K562 (cell line): ENCODE measurements around the gene SLC22A4. TPM values are rescaled to one million over a fixed set of nuclear protein-coding genes. Genes with fewer than 3 reads are reported as not detected.

ENCODE experiments used
- ATAC-seq: fragments of 200-7000 bp; cut with Tn5 transposase; 3 replicates; pipeline ENCODE4 v1.9.1; 2020; ENCODE audit warnings: moderate library complexity
- BruUV-seq: library from RNA; stranded (reverse); fragments of 400-500 nt; replicated peaks from 2 replicates; lab custom pipeline; 2021; lab: Mats Ljungman, UMichigan
- CTCF ChIA-PET: fragments of 300-600 bp; formaldehyde crosslinking; extraction: SDS; loops from one replicate; lab custom pipeline; 2021; ENCODE audit warnings: low intra/inter-chr PET ratio; lab: Yijun Ruan, JAX
- POLR2A ChIA-PET: fragments of 300-600, 350-650 bp; sonication (Branson Sonifier 250); formaldehyde crosslinking; extraction: SDS; loops from one replicate; lab custom pipeline; 2021; ENCODE audit warnings: antibody characterized with exemption, inconsistent platforms; lab: Yijun Ruan, JAX
- DNase-seq, 4 experiments: peaks; one replicate each; pipeline versions ENCODE4 v3.0.0 to v3.0.0-alpha.2; 2011 to 2018; ENCODE audit warnings: low spot score in 3 of 4, mixed read lengths in 3 of 4; ENCODE audit errors: extremely low read depth in 1 of 4
- FAIRE-seq: peaks from 2 replicates; lab custom pipeline; 2011; peaks lifted over from hg19 to GRCh38; lab: Jason Lieb, UNC
- H2AFZ ChIP-seq: 2 replicates; pipeline ENCODE4 v1.6.0; 2011; ENCODE audit warnings: low read depth, low read length, control low read depth, inconsistent platforms
- H3K27ac ChIP-seq: fragments of 200-600 bp; 3 replicates; pipeline ENCODE4 v1.8.0; 2011; ENCODE audit warnings: low read depth, mild to moderate bottlenecking, control low read depth, inconsistent platforms, low read length, moderate library complexity, mixed read lengths; ENCODE audit errors: extremely low read depth
- H3K27me3 ChIP-seq, 2 experiments: fragments of 300-600 bp in 1 of 2; 2 replicates in 1 of 2; 3 replicates in 1 of 2; pipeline versions ENCODE4 v1.6.0 to v1.8.0; 2011; ENCODE audit warnings: inconsistent platforms in 2 of 2, low read length in 2 of 2, mild to moderate bottlenecking in 1 of 2, mixed read lengths in 1 of 2, moderate library complexity in 1 of 2; ENCODE audit not compliant: control insufficient read depth in 2 of 2, insufficient read depth in 2 of 2
- H3K36me3 ChIP-seq: fragments of 300-600 bp; 3 replicates; pipeline ENCODE4 v1.8.0; 2011; ENCODE audit warnings: mild to moderate bottlenecking, low read length, inconsistent platforms; ENCODE audit not compliant: control insufficient read depth, insufficient read depth
- H3K4me1 ChIP-seq, 2 experiments: fragments of 200-600 bp in 1 of 2; replicated peaks in 1 of 2; 2 replicates in 1 of 2; 3 replicates in 1 of 2; pipeline versions ENCODE4 v1.5.1 to v1.8.0; 2011; ENCODE audit warnings: inconsistent platforms in 2 of 2, low read length in 2 of 2, mild to moderate bottlenecking in 1 of 2, mixed read lengths in 1 of 2, moderate library complexity in 1 of 2; ENCODE audit not compliant: control insufficient read depth in 2 of 2, insufficient read depth in 2 of 2
- H3K4me2 ChIP-seq: 2 replicates; pipeline ENCODE4 v1.6.1; 2011; ENCODE audit warnings: low read length, control low read depth, inconsistent platforms, mixed read lengths; ENCODE audit not compliant: insufficient read depth
- H3K4me3 ChIP-seq: fragments of 200-600 bp; sonication (generic), shearing (Covaris generic); 2 replicates; pipeline ENCODE4 v1.5.1; 2016; ENCODE audit warnings: control low read depth, inconsistent platforms
- H3K79me2 ChIP-seq: fragments of 200-600 bp; 3 replicates; pipeline ENCODE4 v1.8.0; 2011; ENCODE audit warnings: low read length, inconsistent platforms; ENCODE audit not compliant: control insufficient read depth, insufficient read depth
- H3K9ac ChIP-seq, 2 experiments: 2 replicates each; pipeline versions ENCODE4 v1.6.0 to v1.6.1; 2011; ENCODE audit warnings: low read depth in 2 of 2, low read length in 2 of 2, control low read depth in 1 of 2, inconsistent platforms in 1 of 2, mild to moderate bottlenecking in 1 of 2, mixed read lengths in 1 of 2; ENCODE audit not compliant: insufficient read depth in 1 of 2
- H3K9me1 ChIP-seq: one replicate; pipeline ENCODE4 v1.6.0; 2011; ENCODE audit warnings: inconsistent platforms, mild to moderate bottlenecking, low read length, moderate library complexity; ENCODE audit not compliant: control insufficient read depth, insufficient read depth
- H3K9me3 ChIP-seq: replicated peaks from 2 replicates; pipeline ENCODE4 v1.5.1; 2011; ENCODE audit warnings: low read depth, low read length, inconsistent platforms; ENCODE audit not compliant: control insufficient read depth, insufficient read depth
- H4K20me1 ChIP-seq: replicated peaks from 2 replicates; pipeline ENCODE4 v1.6.1; 2011; ENCODE audit warnings: low read length, inconsistent platforms, mixed read lengths; ENCODE audit not compliant: control insufficient read depth, insufficient read depth
- FOXM1 ChIP-seq, 2 experiments: fragments of 450-650 bp in 1 of 2; sonication (generic) in 1 of 2; formaldehyde crosslinking in 1 of 2; IDR thresholded peaks; 2 replicates each; pipeline versions ENCODE4 v1.6.1 to v1.9.0; 2017 to 2022; ENCODE audit warnings: low read depth in 2 of 2, mild to moderate bottlenecking in 2 of 2, missing genetic modification reagents in 1 of 2, moderate library complexity in 1 of 2
- KDM1A ChIP-seq, 2 experiments: fragments of 450-650 bp; IDR thresholded peaks; 2 replicates each; pipeline ENCODE4 v1.6.1; 2016; ENCODE audit warnings: mild to moderate bottlenecking in 2 of 2
- SMARCA5 ChIP-seq: fragments of 450-650 bp; IDR thresholded peaks from 2 replicates; pipeline ENCODE4 v1.6.1; 2016
- WGBS: fragments of 100-300 bp; shearing (Covaris generic); methylation state at CpG from one replicate; pipeline ENCODE4 v1.1.6; 2016; ENCODE audit warnings: low coverage, mixed read lengths; ENCODE audit not compliant: insufficient coverage; ENCODE audit errors: missing lambda C conversion rate; 5-methylcytosine and 5-hydroxymethylcytosine counted together
- in situ Hi-C: fragments of 300-500 bp; cut with MboI; formaldehyde crosslinking; loops from 4 replicates; pipeline ENCODE4 v1.15.0; 2018; ENCODE audit warnings: inconsistent platforms, mixed read lengths
- intact Hi-C: fragments of 100-400 bp; cut with micrococcal nuclease; formaldehyde crosslinking; loops from 2 replicates; pipeline ENCODE4 v1.14.2; 2022
- polyA plus RNA-seq, 8 experiments: library from polyadenylated mRNA; depleted of rRNA in 4 of 8; stranded (reverse) in 5 of 8; unstranded in 3 of 8; fragments of >200 nt; fragmentation: Nextera tagmentation in 2 of 8; fragmentation: Illumina TruSeq in 1 of 8; extraction: Ambion mirVana in 2 of 8; extraction: Trizol in 1 of 8; gene quantifications; 2 replicates each; pipeline versions ENCODE4 v1.2.1 to v1.2.3, GENCODE V29; 2011 to 2014; ENCODE audit warnings: inconsistent platforms in 1 of 8, missing spikeins in 1 of 8
- total RNA-seq, 7 experiments: library from RNA; depleted of rRNA in 6 of 7; stranded (reverse); fragments of >200 nt in 6 of 7; fragmentation: Illumina TruSeq in 2 of 7; extraction: Trizol in 2 of 7; gene quantifications; 2 replicates each; pipeline versions ENCODE4 v1.2.1 to v1.2.3, GENCODE V29; 2011 to 2021; ENCODE audit warnings: low replicate concordance in 1 of 7
- TF ChIP-seq, protein P1 (sequence below): fragments of 450-650 bp; formaldehyde crosslinking; IDR thresholded peaks from 2 replicates; pipeline ENCODE4 v1.4.0; 2020; ENCODE audit warnings: mild to moderate bottlenecking
- TF ChIP-seq, protein P2 (sequence below): sonication (generic); formaldehyde crosslinking; IDR thresholded peaks from 2 replicates; pipeline ENCODE4 v1.8.1; 2023; ENCODE audit warnings: mild to moderate bottlenecking, missing genetic modification reagents
- TF ChIP-seq, protein P3 (sequence below): fragments of 450-650 bp; IDR thresholded peaks from 2 replicates; pipeline ENCODE4 v1.6.1; 2016

SLC22A4 gene
- total and polyA plus RNA-seq, 9 of the 15 experiments (the other 6 are each of a cell fraction or from before 2014, with no cell fraction given): 2.7 to 9.5 (median 6.2) TPM

- TF ChIP-seq, protein P1, sequence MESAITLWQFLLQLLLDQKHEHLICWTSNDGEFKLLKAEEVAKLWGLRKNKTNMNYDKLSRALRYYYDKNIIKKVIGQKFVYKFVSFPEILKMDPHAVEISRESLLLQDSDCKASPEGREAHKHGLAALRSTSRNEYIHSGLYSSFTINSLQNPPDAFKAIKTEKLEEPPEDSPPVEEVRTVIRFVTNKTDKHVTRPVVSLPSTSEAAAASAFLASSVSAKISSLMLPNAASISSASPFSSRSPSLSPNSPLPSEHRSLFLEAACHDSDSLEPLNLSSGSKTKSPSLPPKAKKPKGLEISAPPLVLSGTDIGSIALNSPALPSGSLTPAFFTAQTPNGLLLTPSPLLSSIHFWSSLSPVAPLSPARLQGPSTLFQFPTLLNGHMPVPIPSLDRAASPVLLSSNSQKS: no peak
Measured at GRCh38 chr5:132294728-132295504, 722 bp downstream of the SLC22A4 start (continued).

- H3K4me2 ChIP-seq: peak overlapping the region; percentile 99
- no peaks in the 10 kb centered on the region for H3K9me1 ChIP-seq
- ChIA-PET POLR2A (interaction anchor here (0.6 to 2.6 kb wide), 13 partner anchors 9 to 242 kb away, joined by 3 to 10 read pairs (median 3); no protein-coding TSS in a partner anchor), CTCF (no interaction called here)
- peak overlapping the region; percentile 23 for H2AFZ ChIP-seq
- in situ Hi-C loops (no loop called here), intact Hi-C loops (no loop called here)
- ATAC-seq (peak; percentile 6), FAIRE-seq (peak; percentile 32), DNase-seq (peak in 2 of 4 experiments; percentile 50 to 74)
- H3K27ac ChIP-seq: peak overlapping the region; percentile 96
- 0 out of 2 replicates have a peak, but pooled peaks cover 3% of the 10 kb centered on the region for H4K20me1 ChIP-seq
- no peaks in the 10 kb centered on the region for H3K9me3 ChIP-seq
- H3K9ac ChIP-seq: peak overlapping the region; percentile 83 to 94
- peaks cover 83% of the 10 kb centered on the region for H3K79me2 ChIP-seq
- TSS peak; percentile 29 for BruUV-seq
- H3K36me3 ChIP-seq: peaks cover 6% of the 10 kb centered on the region; the same call in 2 of the 3 replicates
- H3K4me1 ChIP-seq: peaks cover 50 to 60% of the 10 kb centered on the region in 2 experiments
- no peaks in the 10 kb centered on the region for H3K27me3 ChIP-seq
- peak overlapping the region; percentile 61 for H3K4me3 ChIP-seq
- WGBS: 18% methylated on average over 8 of the region's 8 CpGs
- TF ChIP-seq, protein P2, sequence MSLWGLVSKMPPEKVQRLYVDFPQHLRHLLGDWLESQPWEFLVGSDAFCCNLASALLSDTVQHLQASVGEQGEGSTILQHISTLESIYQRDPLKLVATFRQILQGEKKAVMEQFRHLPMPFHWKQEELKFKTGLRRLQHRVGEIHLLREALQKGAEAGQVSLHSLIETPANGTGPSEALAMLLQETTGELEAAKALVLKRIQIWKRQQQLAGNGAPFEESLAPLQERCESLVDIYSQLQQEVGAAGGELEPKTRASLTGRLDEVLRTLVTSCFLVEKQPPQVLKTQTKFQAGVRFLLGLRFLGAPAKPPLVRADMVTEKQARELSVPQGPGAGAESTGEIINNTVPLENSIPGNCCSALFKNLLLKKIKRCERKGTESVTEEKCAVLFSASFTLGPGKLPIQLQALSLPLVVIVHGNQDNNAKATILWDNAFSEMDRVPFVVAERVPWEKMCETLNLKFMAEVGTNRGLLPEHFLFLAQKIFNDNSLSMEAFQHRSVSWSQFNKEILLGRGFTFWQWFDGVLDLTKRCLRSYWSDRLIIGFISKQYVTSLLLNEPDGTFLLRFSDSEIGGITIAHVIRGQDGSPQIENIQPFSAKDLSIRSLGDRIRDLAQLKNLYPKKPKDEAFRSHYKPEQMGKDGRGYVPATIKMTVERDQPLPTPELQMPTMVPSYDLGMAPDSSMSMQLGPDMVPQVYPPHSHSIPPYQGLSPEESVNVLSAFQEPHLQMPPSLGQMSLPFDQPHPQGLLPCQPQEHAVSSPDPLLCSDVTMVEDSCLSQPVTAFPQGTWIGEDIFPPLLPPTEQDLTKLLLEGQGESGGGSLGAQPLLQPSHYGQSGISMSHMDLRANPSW: 0 out of 2 replicates have a peak, but pooled peaks have one; percentile 44
- peak in 1 of 2 experiments; percentile 63; a peak in 1 of 4 replicates for TF ChIP-seq KDM1A (IDR thresholded peaks at IDR 0.05)
- no peak for TF ChIP-seq FOXM1 (IDR thresholded peaks at IDR 0.05; ENCODE audit: low read depth)
- TF ChIP-seq FOXM1 (CRISPR knock-in tag; IDR thresholded peaks at IDR 0.05; ENCODE audit: low read depth): no peak
- TF ChIP-seq, protein P3, sequence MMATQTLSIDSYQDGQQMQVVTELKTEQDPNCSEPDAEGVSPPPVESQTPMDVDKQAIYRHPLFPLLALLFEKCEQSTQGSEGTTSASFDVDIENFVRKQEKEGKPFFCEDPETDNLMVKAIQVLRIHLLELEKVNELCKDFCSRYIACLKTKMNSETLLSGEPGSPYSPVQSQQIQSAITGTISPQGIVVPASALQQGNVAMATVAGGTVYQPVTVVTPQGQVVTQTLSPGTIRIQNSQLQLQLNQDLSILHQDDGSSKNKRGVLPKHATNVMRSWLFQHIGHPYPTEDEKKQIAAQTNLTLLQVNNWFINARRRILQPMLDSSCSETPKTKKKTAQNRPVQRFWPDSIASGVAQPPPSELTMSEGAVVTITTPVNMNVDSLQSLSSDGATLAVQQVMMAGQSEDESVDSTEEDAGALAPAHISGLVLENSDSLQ: peak; percentile 76
- peak; percentile 61; the same call in 1 of the 2 replicates for TF ChIP-seq SMARCA5
Measured at GRCh38 chr5:132295505-132296411, 1.6 kb downstream of the SLC22A4 start.
